Activated naive CD4-positive, alpha-beta T cell treated with Interleukin-2 at 50 U/mL for 16 hours (primary cell): ENCODE measurements around the gene ERP44.
"Not testable (repeated sequence)": the region's sequence is repeated elsewhere in the genome, so short reads cannot be mapped to it uniquely, and the experiment has no call there.

Source experiments
- DNase-seq: peaks from one replicate; pipeline ENCODE4 v3.0.0-alpha.2; 2020

ERP44 gene

GRCh38 chr9:100098887-100099721 is at the start of gene ERP44, which contains the start of gene INVS:
TSS of gene ERP44 (minus strand) at chr9:100099000. CDS start at chr9:100098840, 160 bp downstream.
TSS of gene INVS (plus strand) at chr9:100099243. CDS start at chr9:100104522, 5,279 bp downstream.
- peak; percentile 98 for DNase-seq

GRCh38 chr9:100145976-100146375 is 47.2 kb upstream of the ERP44 start:
- not testable (repeated sequence) for DNase-seq

- not testable (repeated sequence) for DNase-seq
These were observed 46.6 kb upstream of the ERP44 start for GRCh38 chr9:100145167-100145934.

- not testable (repeated sequence) for DNase-seq
These were observed 43.1 kb upstream of the ERP44 start for GRCh38 chr9:100141862-100142261.

GRCh38 chr9:100140303-100140702 is 41.5 kb upstream of the ERP44 start:
- not testable (repeated sequence) for DNase-seq

GRCh38 chr9:100136799-100137198 is 38.0 kb upstream of the ERP44 start:
- not testable (repeated sequence) for DNase-seq

- DNase-seq, result no peak
These were observed 35.9 kb upstream of the ERP44 start for GRCh38 chr9:100134731-100135130.

GRCh38 chr9:100131875-100132430 is 33.2 kb upstream of the ERP44 start:
- DNase-seq, result no peak

- DNase-seq, result no peak
These were observed 32.4 kb upstream of the ERP44 start for GRCh38 chr9:100131216-100131615.

- no peak for DNase-seq
These were observed 31.0 kb upstream of the ERP44 start for GRCh38 chr9:100129772-100130171.

GRCh38 chr9:100126423-100126822 is 27.6 kb upstream of the ERP44 start:
- no peak for DNase-seq

- no peak for DNase-seq
These were observed 27.1 kb upstream of the ERP44 start for GRCh38 chr9:100125910-100126309.

GRCh38 chr9:100125236-100125635 is 26.4 kb upstream of the ERP44 start:
- no peak for DNase-seq

GRCh38 chr9:100120286-100120685 is 21.5 kb upstream of the ERP44 start:
- no peak for DNase-seq

GRCh38 chr9:100117316-100117715 is 18.5 kb upstream of the ERP44 start:
- no peak for DNase-seq

- DNase-seq, result no peak
These were observed 14.0 kb upstream of the ERP44 start for GRCh38 chr9:100112677-100113336.

GRCh38 chr9:100111235-100111634 is 12.4 kb upstream of the ERP44 start:
- DNase-seq, result no peak

GRCh38 chr9:100108559-100108958 is 9.8 kb upstream of the ERP44 start:
- no peak for DNase-seq

- no peak for DNase-seq
These were observed 7.8 kb upstream of the ERP44 start for GRCh38 chr9:100106616-100107015.

GRCh38 chr9:100105861-100106260 is 7.1 kb upstream of the ERP44 start:
- no peak for DNase-seq

- no peak for DNase-seq
These were observed 5.5 kb upstream of the ERP44 start for GRCh38 chr9:100104314-100104713.

- no peak for DNase-seq
These were observed 2.8 kb upstream of the ERP44 start for GRCh38 chr9:100101608-100102007.

GRCh38 chr9:100100146-100100667 is 1.4 kb upstream of the ERP44 start:
- no peak for DNase-seq
